MM.1S (cell line): ENCODE results near the gene ATP2B2.

Experiments used
- EZH2 ChIP-seq: fragments of 300-600 bp; sonication (generic); optimal IDR thresholded peaks from 2 replicates; pipeline ENCODE3; 2017; ENCODE audit warnings: low read depth, mild to moderate bottlenecking, antibody characterized with exemption, low read length, mixed read lengths
- TF ChIP-seq, protein P1 (sequence below): fragments of 300-600 bp; sonication (generic); IDR thresholded peaks from 2 replicates; pipeline ENCODE4 v1.5.1; 2016; ENCODE audit warnings: antibody characterized with exemption, low read length, mixed read lengths

DNA sequence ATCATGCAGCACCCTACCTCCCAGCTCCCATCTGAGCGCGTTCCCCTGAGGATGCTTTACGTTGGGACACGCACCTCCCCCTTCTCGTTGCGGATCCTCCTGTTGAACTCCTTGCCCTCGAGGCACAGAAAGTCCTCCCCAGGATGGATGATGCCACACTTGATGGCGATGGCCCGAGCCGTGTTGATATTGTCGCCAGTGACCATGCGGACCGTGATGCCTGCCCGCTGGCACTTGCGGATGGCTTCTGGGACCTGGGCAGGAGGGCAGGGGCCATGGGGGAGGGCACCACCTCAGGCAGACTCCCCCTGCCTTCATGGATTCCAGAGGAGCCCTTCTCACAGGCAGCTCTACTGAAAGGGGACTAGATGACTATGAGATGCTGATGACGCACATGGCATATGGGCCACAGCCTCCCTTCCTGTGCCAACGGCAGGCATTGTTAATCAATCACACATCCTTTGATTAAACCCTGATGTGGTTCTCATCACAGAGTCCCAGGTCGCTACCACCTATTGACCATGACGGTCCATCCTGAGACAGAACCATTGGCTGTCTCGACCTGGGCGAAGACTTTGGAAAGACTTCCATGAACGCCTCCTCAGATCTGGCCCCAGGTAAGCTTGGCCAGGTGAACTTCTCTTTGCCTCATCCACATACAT is 154.9 kb downstream of the ATP2B2 start:
- TF ChIP-seq, protein P1, sequence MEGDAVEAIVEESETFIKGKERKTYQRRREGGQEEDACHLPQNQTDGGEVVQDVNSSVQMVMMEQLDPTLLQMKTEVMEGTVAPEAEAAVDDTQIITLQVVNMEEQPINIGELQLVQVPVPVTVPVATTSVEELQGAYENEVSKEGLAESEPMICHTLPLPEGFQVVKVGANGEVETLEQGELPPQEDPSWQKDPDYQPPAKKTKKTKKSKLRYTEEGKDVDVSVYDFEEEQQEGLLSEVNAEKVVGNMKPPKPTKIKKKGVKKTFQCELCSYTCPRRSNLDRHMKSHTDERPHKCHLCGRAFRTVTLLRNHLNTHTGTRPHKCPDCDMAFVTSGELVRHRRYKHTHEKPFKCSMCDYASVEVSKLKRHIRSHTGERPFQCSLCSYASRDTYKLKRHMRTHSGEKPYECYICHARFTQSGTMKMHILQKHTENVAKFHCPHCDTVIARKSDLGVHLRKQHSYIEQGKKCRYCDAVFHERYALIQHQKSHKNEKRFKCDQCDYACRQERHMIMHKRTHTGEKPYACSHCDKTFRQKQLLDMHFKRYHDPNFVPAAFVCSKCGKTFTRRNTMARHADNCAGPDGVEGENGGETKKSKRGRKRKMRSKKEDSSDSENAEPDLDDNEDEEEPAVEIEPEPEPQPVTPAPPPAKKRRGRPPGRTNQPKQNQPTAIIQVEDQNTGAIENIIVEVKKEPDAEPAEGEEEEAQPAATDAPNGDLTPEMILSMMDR, result no peak
- TF ChIP-seq EZH2, result no peak
